ENCODE data around the gene CCDC171.
"Not testable (repeated sequence)": the region's sequence is repeated elsewhere in the genome, so short reads cannot be mapped to it uniquely, and the experiment has no call there.

CCDC171 gene

DNA sequence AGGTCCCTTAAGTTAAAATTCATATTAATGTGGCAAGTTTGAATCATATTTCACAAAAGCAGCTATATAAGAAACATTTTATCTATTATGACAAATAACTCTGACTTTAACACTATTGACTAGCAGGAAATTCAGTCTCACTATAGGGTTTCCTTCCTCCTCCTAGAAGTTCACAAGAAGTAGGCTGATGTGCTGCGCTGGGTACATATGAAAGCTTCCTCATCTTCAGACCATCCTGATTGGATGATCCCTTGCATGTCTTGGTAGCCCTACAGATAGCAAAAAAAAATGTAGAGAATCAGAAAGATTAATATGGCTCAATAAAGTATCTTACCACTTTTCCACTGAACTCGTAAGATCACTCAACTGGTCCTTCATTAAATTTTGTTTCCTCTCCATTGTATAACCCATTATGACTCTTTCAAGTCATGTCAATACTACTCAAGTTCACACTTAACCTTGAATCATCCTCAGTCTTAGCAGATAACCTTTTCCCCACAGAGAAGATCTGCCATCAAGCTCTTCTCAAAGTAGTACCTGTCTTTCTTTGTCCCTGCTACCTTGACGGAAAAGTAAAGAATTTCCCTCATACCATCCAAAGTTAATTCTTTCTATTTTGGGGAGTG, 30.6 kb upstream of the CCDC171 start:
- no peaks in the 10 kb centered on the region for H3K4me1 ChIP-seq (ENCODE audit: control insufficient read depth in 1 of 2, insufficient read depth in 2 of 2, low read length in 2 of 2)
- no peak overlapping the region for H3K27ac ChIP-seq (ENCODE audit: low read depth, low read length)
- no peak overlapping the region for H3K9ac ChIP-seq (ENCODE audit: low read depth in 1 of 2, low read length in 2 of 2)
- H3K27me3 ChIP-seq (ENCODE audit: control insufficient read depth in 1 of 2, insufficient read depth in 2 of 2, low read length in 2 of 2): no peaks in the 10 kb centered on the region
- no peaks in the 10 kb centered on the region for H3K36me3 ChIP-seq (ENCODE audit: control insufficient read depth in 1 of 2, insufficient read depth in 2 of 2, low read length in 2 of 2)
- H3K9me3 ChIP-seq (ENCODE audit: control insufficient read depth in 1 of 2, low read length in 2 of 2): no peaks in the 10 kb centered on the region
- no peak overlapping the region for H3K4me3 ChIP-seq (ENCODE audit: low read depth in 1 of 2, low read length in 2 of 2)

DNA sequence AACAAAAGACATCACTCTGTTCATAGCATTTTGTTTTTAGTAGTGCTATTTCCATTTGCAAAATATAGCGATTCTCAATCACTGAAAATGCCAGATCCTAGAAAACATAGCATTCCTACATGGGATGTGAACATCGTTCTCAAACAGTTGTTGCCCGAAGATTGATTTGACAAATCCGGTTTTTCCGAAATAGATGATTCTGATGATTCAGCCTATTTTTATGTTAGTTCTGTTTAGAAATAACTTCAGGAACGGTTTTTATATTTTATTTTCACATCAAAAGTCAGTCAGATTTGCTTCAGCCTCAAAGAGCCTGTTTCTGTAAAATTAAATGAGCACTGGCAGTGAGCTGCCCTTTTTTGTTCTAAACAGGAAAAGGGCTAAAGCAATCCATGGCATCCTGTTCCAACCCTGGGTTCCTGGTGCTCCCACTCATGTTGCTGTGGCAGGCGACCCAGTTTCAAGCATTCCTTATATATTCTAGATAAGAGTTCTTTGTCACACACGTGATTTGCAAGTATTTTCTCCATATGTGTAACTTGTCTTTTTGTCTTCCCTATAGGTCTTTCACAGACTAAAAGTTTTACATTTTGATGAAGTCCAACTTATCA, 27.9 kb upstream of the CCDC171 start:
- Histone ChIP-seq H3K9ac (ENCODE audit: low read depth in 1 of 2, low read length in 2 of 2) (no peak overlapping the region), H3K36me3 (ENCODE audit: control insufficient read depth in 1 of 2, insufficient read depth in 2 of 2, low read length in 2 of 2) (no peaks in the 10 kb centered on the region), H3K4me1 (ENCODE audit: control insufficient read depth in 1 of 2, insufficient read depth in 2 of 2, low read length in 2 of 2) (no peaks in the 10 kb centered on the region), H3K27me3 (ENCODE audit: control insufficient read depth in 1 of 2, insufficient read depth in 2 of 2, low read length in 2 of 2) (no peaks in the 10 kb centered on the region), H3K27ac (ENCODE audit: low read depth, low read length) (no peak overlapping the region), H3K4me3 (ENCODE audit: low read depth in 1 of 2, low read length in 2 of 2) (no peak overlapping the region), H3K9me3 (ENCODE audit: control insufficient read depth in 1 of 2, low read length in 2 of 2) (no peaks in the 10 kb centered on the region)

- no peak overlapping the region for H3K4me3 ChIP-seq (ENCODE audit: low read depth in 1 of 2, low read length in 2 of 2)
- no peaks in the 10 kb centered on the region for H3K27me3 ChIP-seq (ENCODE audit: control insufficient read depth in 1 of 2, insufficient read depth in 2 of 2, low read length in 2 of 2)
- H3K9ac ChIP-seq (ENCODE audit: low read depth in 1 of 2, low read length in 2 of 2): no peak overlapping the region
- no peak overlapping the region for H3K27ac ChIP-seq (ENCODE audit: low read depth, low read length)
- H3K9me3 ChIP-seq (ENCODE audit: control insufficient read depth in 1 of 2, low read length in 2 of 2): no peaks in the 10 kb centered on the region
- H3K4me1 ChIP-seq (ENCODE audit: control insufficient read depth in 1 of 2, insufficient read depth in 2 of 2, low read length in 2 of 2): no peaks in the 10 kb centered on the region
- H3K36me3 ChIP-seq (ENCODE audit: control insufficient read depth in 1 of 2, insufficient read depth in 2 of 2, low read length in 2 of 2): no peaks in the 10 kb centered on the region
Observed at GRCh38 chr9:15525958-15526357, 26.9 kb upstream of the CCDC171 start.

DNA sequence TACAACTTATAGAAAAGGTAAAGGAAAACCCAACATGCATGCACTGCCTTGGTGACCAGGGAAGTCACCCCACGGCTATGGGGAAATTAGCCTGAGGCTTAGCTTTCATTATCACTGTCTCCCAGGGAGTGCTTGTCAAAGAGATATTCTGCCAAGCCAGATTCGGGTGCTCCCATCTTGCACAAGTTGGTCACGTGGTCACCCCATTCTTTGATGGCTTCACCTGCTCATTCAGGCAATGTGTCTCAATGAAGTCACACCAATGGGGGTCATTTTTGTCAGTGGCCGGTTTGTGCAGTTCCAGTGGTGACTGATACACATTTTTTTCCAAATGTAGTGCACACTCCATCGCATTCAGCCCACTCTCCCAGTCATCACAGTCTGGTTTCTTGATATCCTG, 25.8 kb upstream of the CCDC171 start:
- H3K9me3 ChIP-seq (ENCODE audit: control insufficient read depth in 1 of 2, low read length in 2 of 2); H3K27me3 ChIP-seq (ENCODE audit: control insufficient read depth in 1 of 2, insufficient read depth in 2 of 2, low read length in 2 of 2); H3K4me1 ChIP-seq (ENCODE audit: control insufficient read depth in 1 of 2, insufficient read depth in 2 of 2, low read length in 2 of 2); H3K36me3 ChIP-seq (ENCODE audit: control insufficient read depth in 1 of 2, insufficient read depth in 2 of 2, low read length in 2 of 2); H3K4me3 ChIP-seq (ENCODE audit: low read depth in 1 of 2, low read length in 2 of 2); H3K9ac ChIP-seq (ENCODE audit: low read depth in 1 of 2, low read length in 2 of 2); H3K27ac ChIP-seq (ENCODE audit: low read depth, low read length): not testable (repeated sequence)

DNA sequence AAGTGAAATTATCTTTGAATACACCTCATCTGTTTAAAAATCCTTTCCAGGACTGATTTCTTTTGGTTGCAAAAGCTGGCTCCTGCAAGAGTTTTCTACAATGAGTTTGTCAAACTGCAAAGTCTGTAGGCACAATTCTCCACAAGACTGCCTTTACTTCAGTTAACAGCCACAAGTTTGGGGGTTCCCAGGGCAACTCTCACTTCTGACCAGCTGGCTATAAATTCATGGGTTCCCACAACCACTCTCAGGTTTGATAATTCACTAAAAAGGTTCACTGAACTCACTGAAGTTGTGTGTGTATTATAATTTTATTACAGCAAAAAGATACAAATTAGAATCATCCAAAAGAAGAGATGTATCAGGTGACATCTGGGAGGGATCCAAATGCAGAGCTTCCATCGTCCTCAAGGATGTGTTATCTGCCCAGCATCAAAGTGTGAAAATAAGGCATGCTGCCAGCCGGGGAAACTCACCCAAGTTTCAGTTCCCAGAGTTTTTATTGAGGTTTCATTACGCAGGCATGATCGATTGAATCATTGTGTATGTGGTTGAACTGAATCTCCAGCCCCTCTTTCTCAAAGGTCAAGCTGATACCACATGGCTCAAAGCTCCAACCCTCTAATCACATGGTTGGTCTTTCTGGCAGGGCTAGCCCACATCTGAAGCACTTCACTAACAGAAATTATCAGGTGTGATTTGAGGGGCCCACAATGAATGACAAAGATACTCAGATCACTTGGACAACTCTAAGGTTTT, 23.1 kb upstream of the CCDC171 start:
- no peak overlapping the region for H3K4me3 ChIP-seq (ENCODE audit: low read depth in 1 of 2, low read length in 2 of 2)
- no peaks in the 10 kb centered on the region for H3K9me3 ChIP-seq (ENCODE audit: control insufficient read depth in 1 of 2, low read length in 2 of 2)

DNA sequence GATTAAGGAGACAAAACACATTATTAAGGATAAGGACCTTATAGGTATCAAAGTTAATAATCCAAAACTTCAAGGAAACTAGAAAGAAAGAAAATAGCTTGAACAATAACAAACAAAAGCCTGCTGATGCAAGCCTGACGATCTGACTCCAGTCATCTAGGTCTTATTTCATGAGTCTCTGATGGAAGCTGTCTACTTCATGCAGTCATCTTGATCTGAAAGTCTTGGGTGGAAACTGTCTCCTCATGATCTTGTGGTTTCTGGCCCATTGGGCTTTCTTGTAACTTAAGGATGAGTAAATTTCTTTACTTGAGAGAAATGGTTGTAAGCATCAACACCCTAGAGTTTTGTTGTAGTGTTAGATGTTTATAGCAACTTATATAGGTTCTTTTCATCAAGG, 21.5 kb upstream of the CCDC171 start:
- Histone ChIP-seq H3K9me3 (ENCODE audit: control insufficient read depth in 1 of 2, low read length in 2 of 2) (no peaks in the 10 kb centered on the region), H3K9ac (ENCODE audit: low read depth in 1 of 2, low read length in 2 of 2) (no peak overlapping the region), H3K4me3 (ENCODE audit: low read depth in 1 of 2, low read length in 2 of 2) (no peak overlapping the region), H3K4me1 (ENCODE audit: control insufficient read depth in 1 of 2, insufficient read depth in 2 of 2, low read length in 2 of 2) (no peaks in the 10 kb centered on the region), H3K36me3 (ENCODE audit: control insufficient read depth in 1 of 2, insufficient read depth in 2 of 2, low read length in 2 of 2) (no peaks in the 10 kb centered on the region), H3K27ac (ENCODE audit: low read depth, low read length) (no peak overlapping the region), H3K27me3 (ENCODE audit: control insufficient read depth in 1 of 2, insufficient read depth in 2 of 2, low read length in 2 of 2) (no peaks in the 10 kb centered on the region)

More for the DNA sequence above, 23.1 kb upstream of the CCDC171 start:
- Histone ChIP-seq H3K27ac (ENCODE audit: low read depth, low read length) (no peak overlapping the region), H3K9ac (ENCODE audit: low read depth in 1 of 2, low read length in 2 of 2) (no peak overlapping the region), H3K27me3 (ENCODE audit: control insufficient read depth in 1 of 2, insufficient read depth in 2 of 2, low read length in 2 of 2) (no peaks in the 10 kb centered on the region), H3K36me3 (ENCODE audit: control insufficient read depth in 1 of 2, insufficient read depth in 2 of 2, low read length in 2 of 2) (no peaks in the 10 kb centered on the region), H3K4me1 (ENCODE audit: control insufficient read depth in 1 of 2, insufficient read depth in 2 of 2, low read length in 2 of 2) (no peaks in the 10 kb centered on the region)

DNA sequence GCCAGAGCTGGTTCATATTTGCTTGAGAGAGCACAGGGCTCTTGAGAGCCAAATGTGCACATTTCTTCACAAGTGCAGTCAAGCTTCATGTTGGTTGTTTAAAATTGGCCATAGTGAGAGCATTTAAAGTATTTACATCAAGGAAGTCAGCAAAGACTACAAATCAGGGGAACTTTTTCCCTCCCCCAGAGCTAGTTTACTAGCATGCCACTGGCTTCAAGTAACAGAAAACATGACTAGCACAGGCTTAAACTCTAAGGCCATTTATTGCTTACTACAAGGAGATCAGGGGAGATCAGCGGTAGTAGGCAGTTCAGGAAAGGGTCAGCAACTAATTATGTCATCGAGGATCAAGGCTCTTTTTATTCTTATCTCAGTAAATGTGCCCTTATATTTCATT, 11.0 kb upstream of the CCDC171 start:
- Histone ChIP-seq H3K27ac (ENCODE audit: low read depth, low read length) (no peak overlapping the region), H3K9ac (ENCODE audit: low read depth in 1 of 2, low read length in 2 of 2) (no peak overlapping the region), H3K36me3 (ENCODE audit: control insufficient read depth in 1 of 2, insufficient read depth in 2 of 2, low read length in 2 of 2) (no peaks in the 10 kb centered on the region), H3K9me3 (ENCODE audit: control insufficient read depth in 1 of 2, low read length in 2 of 2) (no peaks in the 10 kb centered on the region), H3K27me3 (ENCODE audit: control insufficient read depth in 1 of 2, insufficient read depth in 2 of 2, low read length in 2 of 2) (no peaks in the 10 kb centered on the region), H3K4me1 (ENCODE audit: control insufficient read depth in 1 of 2, insufficient read depth in 2 of 2, low read length in 2 of 2) (no peaks in the 10 kb centered on the region), H3K4me3 (ENCODE audit: low read depth in 1 of 2, low read length in 2 of 2) (no peak overlapping the region)

- Histone ChIP-seq H3K27ac (ENCODE audit: low read depth, low read length) (no peak overlapping the region), H3K27me3 (ENCODE audit: control insufficient read depth in 1 of 2, insufficient read depth in 2 of 2, low read length in 2 of 2) (no peaks in the 10 kb centered on the region), H3K4me3 (ENCODE audit: low read depth in 1 of 2, low read length in 2 of 2) (no peak overlapping the region), H3K9ac (ENCODE audit: low read depth in 1 of 2, low read length in 2 of 2) (no peak overlapping the region), H3K4me1 (ENCODE audit: control insufficient read depth in 1 of 2, insufficient read depth in 2 of 2, low read length in 2 of 2) (no peaks in the 10 kb centered on the region), H3K36me3 (ENCODE audit: control insufficient read depth in 1 of 2, insufficient read depth in 2 of 2, low read length in 2 of 2) (no peaks in the 10 kb centered on the region), H3K9me3 (ENCODE audit: control insufficient read depth in 1 of 2, low read length in 2 of 2) (no peaks in the 10 kb centered on the region)
Observed at GRCh38 chr9:15542624-15543023, 10.2 kb upstream of the CCDC171 start.

- no peaks in the 10 kb centered on the region for H3K27me3 ChIP-seq (ENCODE audit: control insufficient read depth in 1 of 2, insufficient read depth in 2 of 2, low read length in 2 of 2)
- H3K9ac ChIP-seq (ENCODE audit: low read depth in 1 of 2, low read length in 2 of 2): no peak overlapping the region
- H3K27ac ChIP-seq (ENCODE audit: low read depth, low read length): no peak overlapping the region
- H3K4me3 ChIP-seq (ENCODE audit: low read depth in 1 of 2, low read length in 2 of 2): no peak overlapping the region
- no peaks in the 10 kb centered on the region for H3K4me1 ChIP-seq (ENCODE audit: control insufficient read depth in 1 of 2, insufficient read depth in 2 of 2, low read length in 2 of 2)
- no peaks in the 10 kb centered on the region for H3K9me3 ChIP-seq (ENCODE audit: control insufficient read depth in 1 of 2, low read length in 2 of 2)
- no peaks in the 10 kb centered on the region for H3K36me3 ChIP-seq (ENCODE audit: control insufficient read depth in 1 of 2, insufficient read depth in 2 of 2, low read length in 2 of 2)
Observed at GRCh38 chr9:15543047-15543813, 9.6 kb upstream of the CCDC171 start.

DNA sequence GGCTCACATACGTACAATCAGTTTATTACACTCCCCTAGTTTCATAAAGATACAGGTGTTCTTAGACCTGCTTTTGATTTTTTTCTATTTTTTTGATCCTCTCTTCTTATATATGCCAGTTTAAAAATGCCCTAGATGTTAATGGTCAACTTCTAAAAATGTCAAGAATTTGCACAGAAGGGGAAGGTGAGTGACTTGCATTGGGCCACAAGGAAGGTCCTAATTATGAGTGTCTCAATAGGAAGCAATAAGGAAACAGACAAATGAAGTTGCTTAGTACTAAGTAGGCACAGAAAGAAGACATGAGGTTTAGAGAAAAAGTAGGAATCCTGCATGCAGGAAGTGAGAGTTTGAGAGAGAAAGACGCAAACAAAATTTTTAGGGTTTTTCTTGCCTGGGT, 3.2 kb upstream of the CCDC171 start:
- Histone ChIP-seq H3K27ac (ENCODE audit: low read depth, low read length) (no peak overlapping the region), H3K9ac (ENCODE audit: low read depth in 1 of 2, low read length in 2 of 2) (no peak overlapping the region), H3K4me3 (ENCODE audit: low read depth in 1 of 2, low read length in 2 of 2) (no peak overlapping the region), H3K36me3 (ENCODE audit: control insufficient read depth in 1 of 2, insufficient read depth in 2 of 2, low read length in 2 of 2) (no peaks in the 10 kb centered on the region), H3K9me3 (ENCODE audit: control insufficient read depth in 1 of 2, low read length in 2 of 2) (no peaks in the 10 kb centered on the region), H3K4me1 (ENCODE audit: control insufficient read depth in 1 of 2, insufficient read depth in 2 of 2, low read length in 2 of 2) (peaks cover 4 to 16% of the 10 kb centered on the region in 2 donors), H3K27me3 (ENCODE audit: control insufficient read depth in 1 of 2, insufficient read depth in 2 of 2, low read length in 2 of 2) (no peaks in the 10 kb centered on the region)

Measured in duodenal mucosa (tissue), 2 donors.